T-helper 2 cell treated with Interferon-gamma antibody and Interleukin-4, amounts not matched to agents 100 ng/mL and 5 ng/mL, for 36 hours (primary cell): Measurements from ENCODE around the gene UGT1A5. TPM values are rescaled to one million over a fixed set of nuclear protein-coding genes. Genes with fewer than 3 reads are reported as not detected.

Experiments
- total RNA-seq: library from RNA; stranded (reverse); gene quantifications from 2 replicates; pipeline ENCODE4 v1.2.3, GENCODE V29; 2022

The UGT1A5 gene
- total RNA-seq, 1 donor from 2014 or later: not detected

Other genes with a start within 250 kb of the UGT1A5 start
- gene USP40, start 146.1 kb upstream of the UGT1A5 start, total RNA-seq: 11.0 TPM in 2 replicates
- gene UGT1A8, start 95.3 kb upstream of the UGT1A5 start, total RNA-seq: not detected in 2 replicates
- gene UGT1A10, start 76.5 kb upstream of the UGT1A5 start, total RNA-seq: not detected in 2 replicates
- gene UGT1A9, start 41.0 kb upstream of the UGT1A5 start, total RNA-seq: not detected in 2 replicates
- gene UGT1A7, start 31.0 kb upstream of the UGT1A5 start, total RNA-seq: not detected in 2 replicates
- gene UGT1A6, start 20.0 kb upstream of the UGT1A5 start, total RNA-seq: not detected in 2 replicates
- not detected in 2 replicates for gene UGT1A4, start 5.8 kb downstream of the UGT1A5 start, total RNA-seq
- not detected in 2 replicates for gene UGT1A3, start 16.1 kb downstream of the UGT1A5 start, total RNA-seq
- gene UGT1A1, start 47.4 kb downstream of the UGT1A5 start, total RNA-seq: not detected in 2 replicates
- gene MROH2A, start 65.4 kb downstream of the UGT1A5 start, total RNA-seq: not detected in 2 replicates
- gene HJURP, start 141.6 kb downstream of the UGT1A5 start, total RNA-seq: 79.4 and 80.0 TPM in 2 replicates
- gene TRPM8, start 204.5 kb downstream of the UGT1A5 start, total RNA-seq: not detected in 2 replicates